ENCODE data around the gene KDR.

GRCh38 chr4:55169352-55169961 lies 44.1 kb upstream of the KDR start:
- TF ChIP-seq POLR2A (IDR thresholded peaks at IDR 0.05) (peak in 1 of 2 donors; percentile 30), CTCF (IDR thresholded peaks at IDR 0.05) (no peak)

All from heart left ventricle (tissue), 13 donors.